GM21447 (cell line): Measurements from ENCODE around the gene RPL23.

Experiments used
- ATAC-seq: cut with Tn5 transposase; IDR thresholded peaks from one replicate; pipeline ENCODE4 v1.9.1; 2021; ENCODE audit not compliant: unreplicated experiment

The RPL23 gene

GRCh38 chr17:38885044-38885727, 31.7 kb upstream of the RPL23 start:
- no peak for ATAC-seq

GRCh38 chr17:38883592-38884526, 30.3 kb upstream of the RPL23 start:
- ATAC-seq: no peak

DNA sequence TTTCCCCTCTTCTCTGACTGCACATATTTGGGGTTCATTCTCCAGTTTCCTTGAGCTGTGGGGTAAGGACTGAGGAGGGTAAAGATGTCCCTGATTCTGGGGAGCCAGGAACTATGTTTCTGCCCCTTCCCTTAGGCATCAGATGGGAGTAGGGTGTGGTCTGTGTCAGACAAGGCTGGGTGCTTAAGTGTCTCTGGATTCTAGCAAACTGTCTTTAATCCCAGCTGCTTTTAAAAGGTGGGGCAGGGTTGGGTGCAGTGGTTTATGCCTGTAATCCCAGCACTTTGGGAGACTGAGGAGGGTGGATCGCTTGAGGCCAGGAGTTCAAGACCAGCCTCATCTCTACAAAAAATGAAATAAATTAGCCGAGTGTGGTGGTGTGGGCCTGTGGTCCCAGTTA, 29.3 kb upstream of the RPL23 start:
- no peak for ATAC-seq

DNA sequence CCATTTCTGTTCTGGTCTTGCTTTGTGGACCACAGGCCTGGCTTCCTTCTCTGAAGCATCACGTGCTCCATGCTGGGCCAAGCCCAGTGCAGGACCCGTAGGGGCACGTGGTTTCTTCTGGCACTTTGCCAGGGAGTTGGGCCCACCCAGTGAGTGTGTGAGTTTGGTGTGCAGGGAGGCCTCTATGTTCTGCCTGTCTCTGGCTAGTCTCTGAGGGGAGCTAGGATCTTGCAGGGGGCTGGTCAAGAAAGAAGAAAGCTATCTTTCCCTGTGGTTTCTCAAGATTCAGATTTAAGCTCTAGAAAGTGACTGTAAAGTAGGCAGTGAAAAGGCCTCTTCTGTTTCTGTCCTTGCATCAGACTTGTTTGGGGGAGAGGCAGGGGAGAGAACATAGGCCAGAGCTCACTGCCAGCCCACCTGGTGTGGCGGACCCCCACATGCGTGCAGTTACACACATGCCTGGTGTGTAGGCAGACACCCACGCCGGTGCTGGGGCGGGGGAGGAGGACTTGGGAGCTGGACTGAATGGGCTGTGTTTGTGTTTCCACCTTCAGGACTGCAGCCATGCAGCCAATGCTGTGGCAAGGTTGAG, 28.2 kb upstream of the RPL23 start:
- ATAC-seq: no peak

- ATAC-seq: no peak
Observed at GRCh38 chr17:38879878-38880665, 26.6 kb upstream of the RPL23 start.

- ATAC-seq: no peak
Observed at GRCh38 chr17:38877130-38877851, 23.8 kb upstream of the RPL23 start.

DNA sequence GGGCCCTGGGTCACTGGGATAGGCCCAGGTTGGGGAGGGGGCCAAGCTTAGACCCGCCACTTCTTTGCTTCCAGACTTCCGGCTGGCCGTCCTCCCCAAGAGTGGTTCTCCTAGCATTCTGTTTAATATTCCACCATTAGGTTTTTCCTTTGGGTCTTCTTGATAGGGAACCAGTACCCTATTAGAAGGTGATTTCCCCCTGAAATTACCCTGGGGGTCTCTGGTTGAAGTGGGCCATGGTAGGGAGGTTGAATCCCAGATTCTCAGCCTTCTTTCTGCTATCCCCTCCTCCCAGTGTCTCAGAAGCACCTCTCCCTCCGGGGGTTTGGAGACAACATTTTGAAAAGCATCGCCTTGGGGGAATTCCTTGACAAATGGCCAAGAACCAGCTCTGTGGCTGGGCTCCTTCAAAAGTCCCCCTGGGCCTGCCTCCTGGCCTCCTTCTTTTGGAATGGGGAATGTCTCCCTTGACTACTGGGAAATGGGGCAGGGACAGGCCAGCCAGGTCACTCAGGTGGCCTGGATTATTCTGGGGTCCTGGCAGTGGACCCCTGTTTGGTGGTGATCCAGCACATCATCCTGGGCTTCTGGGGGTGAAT, 22.1 kb upstream of the RPL23 start:
- no peak for ATAC-seq

DNA sequence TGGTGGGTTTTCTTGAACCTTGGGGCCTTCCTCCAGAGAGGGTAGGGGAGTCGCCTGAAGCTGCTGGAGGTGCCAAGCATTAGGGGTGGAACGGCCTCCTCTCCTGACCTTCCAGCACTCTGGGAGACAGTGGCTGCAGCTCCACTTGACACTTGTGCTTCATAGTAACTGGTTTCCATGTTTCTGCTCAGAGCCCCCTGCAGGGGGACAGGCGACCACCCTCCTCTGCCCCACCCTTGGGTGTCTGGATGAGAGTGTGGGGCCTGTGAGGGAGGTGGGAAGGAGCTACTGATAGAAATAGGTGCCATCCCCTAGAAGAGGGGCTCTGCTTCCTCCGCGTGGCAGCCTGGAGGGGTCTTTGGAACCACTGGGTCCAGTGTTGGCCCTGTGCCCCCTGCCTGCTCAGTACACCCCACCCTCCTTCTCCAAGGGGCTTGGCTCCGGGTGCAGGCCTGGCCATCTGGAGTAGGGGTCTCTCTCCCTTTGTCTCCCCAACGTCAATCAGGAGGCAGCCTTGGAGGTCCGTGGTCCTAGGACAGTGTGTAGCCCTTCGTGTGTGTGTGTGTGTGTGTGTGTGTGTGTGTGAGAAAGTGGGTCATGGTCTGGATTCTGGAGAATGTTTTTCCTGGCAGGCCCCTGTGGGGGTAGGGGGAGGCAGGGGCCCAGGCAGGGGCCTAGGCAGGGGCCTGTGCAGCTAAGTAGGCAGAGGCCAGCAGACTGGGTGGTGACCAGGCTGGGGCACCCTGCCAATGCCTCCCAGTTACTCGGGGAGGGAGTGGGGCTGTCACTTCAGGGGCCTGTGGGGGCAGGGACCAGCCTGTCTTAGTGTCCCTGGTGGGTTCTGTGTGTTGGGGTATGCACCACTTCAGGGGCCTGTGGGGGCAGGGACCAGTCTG, 21.2 kb upstream of the RPL23 start:
- no peak for ATAC-seq

DNA sequence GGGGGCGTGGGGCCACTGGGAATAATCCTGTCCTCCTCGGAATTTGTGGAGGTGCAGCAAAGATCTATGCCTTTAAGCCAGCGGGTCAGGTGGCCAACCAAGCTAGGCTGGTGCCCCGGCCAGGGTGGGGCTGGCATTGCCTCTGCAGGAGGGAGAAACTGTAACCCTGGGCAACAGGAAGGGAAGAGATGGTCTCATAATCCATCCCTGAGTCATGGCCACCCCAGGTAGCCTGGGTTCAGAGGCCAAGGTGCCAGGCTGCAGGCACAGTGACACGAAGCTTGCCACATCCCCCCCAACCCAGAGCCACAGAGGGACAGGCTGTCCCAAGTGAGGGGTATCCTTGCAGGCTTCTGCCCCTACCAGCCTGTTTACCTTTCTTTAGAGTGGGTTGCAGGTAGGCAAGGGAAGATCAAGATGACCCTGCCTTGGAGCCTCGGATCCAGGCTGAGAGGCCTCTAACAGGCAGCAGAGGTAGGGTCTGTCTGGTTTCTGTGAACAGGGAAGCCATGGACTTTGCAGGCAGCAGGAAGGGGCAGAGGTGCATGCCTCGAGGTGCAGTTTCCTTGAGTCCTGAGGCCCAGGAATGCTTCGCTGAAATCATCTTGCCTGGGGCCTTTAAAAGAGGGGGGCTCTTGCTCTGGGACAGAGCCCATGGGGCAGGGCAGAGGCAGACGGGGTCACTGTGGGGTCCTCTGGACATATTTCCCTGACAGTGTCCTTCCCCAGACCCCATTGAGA, 20.3 kb upstream of the RPL23 start:
- ATAC-seq: no peak

GRCh38 chr17:38872671-38873385, 19.3 kb upstream of the RPL23 start:
- ATAC-seq: no peak

GRCh38 chr17:38872027-38872511, 18.5 kb upstream of the RPL23 start:
- no peak for ATAC-seq

GRCh38 chr17:38871247-38872015, 17.9 kb upstream of the RPL23 start:
- no peak for ATAC-seq

DNA sequence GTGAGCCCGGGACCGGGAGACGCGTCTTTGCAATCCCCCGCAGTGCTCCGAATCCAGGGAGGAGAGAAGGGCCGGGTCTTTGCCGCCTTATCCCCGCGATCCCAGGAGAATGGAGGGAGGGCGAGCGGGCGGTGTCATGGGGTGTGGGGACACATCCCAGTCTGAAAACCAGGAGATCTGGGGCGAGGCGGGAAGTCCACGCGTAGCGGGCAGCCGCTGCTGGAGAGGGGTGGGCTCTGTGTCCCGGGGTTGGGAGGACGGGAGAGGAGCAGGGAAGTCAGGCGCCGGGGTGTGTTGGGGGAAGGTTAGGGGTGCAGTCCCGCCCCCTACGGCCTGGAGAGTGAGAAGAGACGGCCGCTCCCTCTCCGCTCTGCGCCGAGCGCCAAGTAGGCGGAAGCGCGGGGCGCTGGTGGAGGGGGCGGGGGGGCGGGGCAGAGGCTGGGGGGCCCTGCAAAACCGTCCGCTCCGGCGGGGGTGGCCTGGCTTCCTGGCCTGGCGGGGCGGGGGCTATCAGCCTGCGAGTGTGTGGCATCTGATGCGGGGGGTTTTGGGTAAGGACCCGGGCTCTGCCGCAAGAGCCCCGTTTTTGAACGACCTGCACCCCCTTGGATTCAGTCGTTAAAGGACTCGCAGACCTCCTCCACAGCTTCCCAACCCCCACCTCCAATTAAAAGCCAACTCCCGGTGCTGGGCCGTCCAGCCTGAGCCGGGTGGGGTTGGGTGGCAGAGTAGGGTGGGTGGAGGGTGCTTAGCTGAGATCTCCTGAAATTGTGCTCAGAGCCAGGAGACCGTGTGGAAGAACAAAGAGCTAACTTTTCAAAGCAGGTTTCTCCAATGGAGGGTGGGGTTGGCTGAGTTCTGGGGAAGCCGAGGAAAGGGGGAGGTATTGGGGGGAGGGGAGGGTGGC, 17.0 kb upstream of the RPL23 start:
- no peak for ATAC-seq

- ATAC-seq: peak; percentile 28
Observed at GRCh38 chr17:38869526-38870258, 16.2 kb upstream of the RPL23 start, which contains the start of gene LASP1. Gene LASP1, plus strand, starts transcription at chr17:38870058. Its CDS starts 132 bp downstream, at chr17:38870190.
